Measurements from ENCODE around the gene ZDHHC19.
"Not testable (repeated sequence)": the region's sequence is repeated elsewhere in the genome, so short reads cannot be mapped to it uniquely, and the experiment has no call there.

ZDHHC19 gene, protein sequence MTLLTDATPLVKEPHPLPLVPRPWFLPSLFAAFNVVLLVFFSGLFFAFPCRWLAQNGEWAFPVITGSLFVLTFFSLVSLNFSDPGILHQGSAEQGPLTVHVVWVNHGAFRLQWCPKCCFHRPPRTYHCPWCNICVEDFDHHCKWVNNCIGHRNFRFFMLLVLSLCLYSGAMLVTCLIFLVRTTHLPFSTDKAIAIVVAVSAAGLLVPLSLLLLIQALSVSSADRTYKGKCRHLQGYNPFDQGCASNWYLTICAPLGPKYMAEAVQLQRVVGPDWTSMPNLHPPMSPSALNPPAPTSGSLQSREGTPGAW

DNA sequence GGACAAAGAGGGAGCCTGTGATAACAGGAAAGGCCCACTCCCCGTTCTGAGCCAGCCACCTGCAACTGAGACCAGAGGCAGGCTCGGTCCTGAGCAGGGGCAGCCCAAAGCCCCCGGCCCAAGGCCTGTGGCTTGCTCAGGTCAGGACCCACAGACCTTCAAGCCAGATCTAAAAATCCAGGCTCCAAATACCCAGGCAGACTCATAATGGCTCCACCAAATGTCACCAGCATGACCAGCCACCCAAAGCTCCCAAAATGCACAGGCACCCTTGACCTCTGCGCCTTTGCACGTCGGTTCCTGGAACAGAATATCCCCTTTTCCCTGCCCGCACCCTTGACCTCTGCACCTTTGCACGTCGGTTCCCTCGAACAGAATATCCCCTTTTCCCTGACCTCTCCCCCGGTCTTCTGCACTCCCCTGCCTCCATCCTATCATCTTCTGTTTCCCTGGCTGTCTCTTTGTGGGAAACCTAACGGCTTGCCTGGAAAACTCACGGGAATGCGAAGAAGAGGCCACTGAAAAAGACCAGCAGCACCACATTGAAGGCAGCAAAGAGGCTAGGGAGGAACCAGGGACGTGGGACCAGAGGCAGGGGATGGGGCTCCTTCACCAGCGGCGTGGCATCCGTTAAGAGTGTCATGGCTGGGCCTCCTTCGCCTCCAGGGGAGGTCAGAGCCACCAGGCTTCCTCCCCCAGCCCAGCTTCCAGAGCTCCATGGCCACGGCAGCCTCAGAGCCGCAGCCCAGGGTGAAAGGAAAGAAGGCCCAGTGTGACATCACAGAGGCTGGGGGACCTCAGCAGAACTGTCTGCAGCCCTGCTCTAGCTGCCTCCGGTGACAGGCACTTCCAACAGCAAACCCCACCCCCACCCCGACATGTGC is at the start of gene ZDHHC19:
Gene ZDHHC19 (minus strand): TSS at position 728 of the 884 bp plus-strand sequence. CDS start 85 bp downstream, at position 643.
- DNase-seq (ENCODE audit: low spot score) = no peak

DNA sequence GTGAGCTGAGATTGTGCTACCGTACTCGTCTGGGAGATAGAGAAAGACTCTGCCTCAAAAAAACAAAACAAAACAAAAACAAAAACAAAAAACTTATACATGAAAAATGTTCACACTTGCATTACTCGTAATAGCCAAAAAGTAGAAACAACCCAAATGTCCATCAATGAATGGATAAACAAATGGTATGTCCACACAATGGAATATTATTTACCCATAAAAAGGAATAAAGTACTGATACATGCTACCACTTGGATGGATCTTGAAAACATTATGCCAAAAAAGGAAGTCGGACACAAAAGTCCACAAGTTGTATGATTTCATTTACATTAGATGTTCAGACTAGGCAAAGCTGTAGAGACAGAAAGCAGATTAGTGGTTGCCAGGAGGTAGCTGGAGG is 49.6 kb upstream of the ZDHHC19 start:
- DNase-seq (ENCODE audit: low spot score) = no peak

DNA sequence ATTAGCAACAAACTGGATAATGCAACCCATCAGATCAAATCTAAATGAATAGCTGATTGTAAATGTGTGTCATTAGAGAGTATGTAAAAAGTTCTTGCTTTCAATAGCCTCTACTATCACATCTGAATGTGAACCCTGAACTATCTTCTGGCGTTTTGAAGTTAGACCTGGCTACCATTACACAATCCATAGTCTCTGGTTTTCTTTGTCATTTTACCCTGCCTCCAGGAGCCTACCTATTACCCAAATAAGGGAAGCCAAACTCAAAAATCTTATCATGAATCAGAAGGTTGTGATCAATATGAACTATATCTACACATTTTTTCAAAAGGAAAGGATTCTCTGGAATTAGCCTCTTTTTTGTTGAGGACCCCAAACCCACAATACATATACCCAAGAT is 44.6 kb upstream of the ZDHHC19 start:
- no peak for DNase-seq (ENCODE audit: low spot score)

GRCh38 chr3:196254376-196255283 is 43.4 kb upstream of the ZDHHC19 start:
- DNase-seq (ENCODE audit: low spot score) = no peak

- DNase-seq (ENCODE audit: low spot score) = no peak
These were observed 40.7 kb upstream of the ZDHHC19 start for GRCh38 chr3:196251918-196252317.

DNA sequence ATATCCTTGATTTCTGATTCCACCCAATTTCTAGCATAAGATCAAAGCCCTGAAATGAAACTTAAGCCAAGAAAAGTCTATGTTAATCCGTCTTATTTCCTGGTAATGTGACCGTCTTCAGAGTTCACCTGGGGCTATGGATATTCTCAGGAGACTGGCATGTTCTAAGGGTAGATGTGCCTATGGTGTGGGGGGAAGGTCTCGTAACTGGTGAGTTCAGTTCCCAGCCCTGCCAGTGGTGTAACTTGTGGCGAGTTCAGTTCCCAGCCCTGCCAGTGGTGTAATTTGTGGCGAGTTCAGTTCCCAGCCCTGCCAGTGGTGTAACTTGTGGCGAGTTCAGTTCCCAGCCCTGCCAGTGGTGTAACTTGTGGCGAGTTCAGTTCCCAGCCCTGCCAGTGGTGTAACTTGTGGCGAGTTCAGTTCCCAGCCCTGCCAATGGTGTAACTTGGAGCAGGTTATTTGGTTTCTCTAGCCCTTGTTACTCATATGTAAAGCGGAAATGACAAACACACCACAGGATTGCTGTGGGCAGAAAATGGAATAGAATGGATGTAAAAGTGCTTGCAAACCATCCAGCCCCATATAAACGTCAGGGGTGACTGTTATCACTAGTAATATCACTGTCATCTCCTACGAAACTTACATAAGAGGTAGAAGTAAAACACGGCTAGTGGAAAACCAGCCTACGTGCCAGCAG is 35.6 kb upstream of the ZDHHC19 start:
- no peak for DNase-seq (ENCODE audit: low spot score)

GRCh38 chr3:196244166-196244565 is 33.0 kb upstream of the ZDHHC19 start:
- DNase-seq (ENCODE audit: low spot score) = not testable (repeated sequence)

DNA sequence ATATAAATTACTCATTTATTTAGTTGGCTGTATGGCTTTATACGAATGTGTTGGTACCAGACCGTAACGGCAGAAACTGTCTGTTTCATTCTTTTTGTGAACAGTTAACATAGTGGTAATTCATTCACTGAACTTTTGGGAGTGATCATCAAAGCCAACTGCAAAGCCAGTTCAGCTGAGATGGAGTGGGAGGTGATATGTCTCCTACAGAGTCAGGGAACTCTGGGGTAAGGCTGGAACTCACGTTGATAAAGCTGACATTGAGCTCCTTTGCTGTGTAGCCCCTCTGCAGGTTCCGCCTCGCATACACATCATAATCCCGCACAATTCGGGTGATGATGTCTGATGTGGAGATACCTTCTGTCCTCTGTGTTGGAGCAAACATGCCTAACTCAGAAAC is 30.5 kb upstream of the ZDHHC19 start:
- DNase-seq (ENCODE audit: low spot score) = no peak

DNA sequence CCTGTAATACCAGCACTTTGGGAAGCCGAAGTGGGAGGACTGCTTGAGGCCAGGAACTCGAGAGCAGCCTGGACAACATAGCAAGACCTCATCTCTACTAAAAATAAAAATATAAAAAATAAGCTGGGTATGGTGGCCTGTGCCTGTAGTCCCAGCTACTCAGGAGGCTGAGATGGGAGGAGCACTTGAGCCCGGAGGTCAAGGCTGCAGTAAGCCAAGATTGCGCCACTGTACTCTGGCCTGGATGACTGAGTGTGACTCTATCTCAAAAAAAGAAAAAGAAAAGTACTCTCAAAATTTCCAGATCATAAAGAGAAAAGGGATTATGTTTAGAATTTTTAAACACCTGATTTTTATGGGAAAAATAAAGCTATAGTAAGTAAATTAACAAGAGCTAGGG is 29.2 kb upstream of the ZDHHC19 start:
- no peak for DNase-seq (ENCODE audit: low spot score)

DNA sequence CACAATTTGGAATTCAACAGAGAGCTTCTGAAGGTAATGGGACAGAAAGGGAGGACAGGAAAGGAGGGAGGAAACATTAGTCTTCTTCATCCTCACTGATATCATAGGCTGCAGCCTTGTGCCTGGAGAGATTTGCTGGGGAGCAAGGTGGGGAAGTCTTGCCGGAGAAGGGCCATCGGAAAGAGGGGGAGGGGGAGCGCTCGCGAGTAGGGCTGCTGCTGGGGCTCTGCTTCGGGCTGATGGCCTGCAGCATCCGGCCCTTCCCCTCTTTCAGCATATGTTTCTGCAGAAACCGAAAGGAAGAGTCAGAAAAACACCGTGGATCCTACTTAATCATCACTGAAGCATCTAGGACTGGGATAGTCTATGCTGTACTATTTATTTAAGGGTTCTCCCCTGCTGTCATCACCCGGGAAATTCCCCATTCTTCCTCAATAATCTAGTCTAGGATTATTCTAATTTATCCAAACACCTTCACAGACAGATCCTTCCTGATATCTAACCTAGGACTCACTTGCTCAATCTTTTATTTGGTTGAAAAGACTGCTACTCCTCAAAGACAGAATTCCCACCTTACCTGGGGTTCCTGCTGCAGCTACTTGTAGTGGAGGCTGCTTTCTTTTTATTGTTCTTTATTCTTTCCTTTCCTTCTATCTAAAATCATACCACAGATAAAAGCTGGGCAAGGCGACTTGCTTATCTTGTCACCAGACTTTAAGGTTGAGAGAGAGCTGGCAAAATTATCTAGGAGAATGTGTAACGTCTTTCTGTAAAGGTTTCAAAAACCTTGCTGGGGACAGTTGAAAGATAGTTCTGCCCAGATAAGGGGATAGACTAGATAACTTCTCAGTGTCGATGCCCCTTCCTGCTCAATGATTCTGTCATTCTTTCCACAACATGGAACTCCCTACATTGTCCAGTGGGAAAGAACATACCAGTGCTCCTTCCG is 27.7 kb upstream of the ZDHHC19 start:
- no peak for DNase-seq (ENCODE audit: low spot score)

DNA sequence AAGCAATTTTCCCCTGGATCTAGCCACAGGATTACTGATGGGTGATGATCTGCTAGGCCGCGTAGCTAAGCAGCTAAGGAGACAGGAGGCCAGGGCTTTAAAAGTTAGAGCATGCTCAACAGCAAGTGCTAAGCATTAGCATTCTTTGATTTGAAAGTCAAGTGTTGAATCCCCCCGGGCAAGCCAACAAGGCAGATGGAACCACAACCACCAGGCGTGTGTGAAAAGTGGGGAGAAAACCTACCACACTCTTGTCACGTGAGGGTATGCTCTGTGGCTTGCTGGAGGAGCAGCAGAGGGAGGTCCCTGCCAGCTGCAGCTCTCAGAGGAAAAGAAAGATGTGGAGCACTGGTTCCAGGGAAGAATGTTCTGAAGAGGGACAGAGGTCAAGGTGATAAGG is 26.0 kb upstream of the ZDHHC19 start:
- DNase-seq (ENCODE audit: low spot score) = no peak

GRCh38 chr3:196236223-196236622 is 25.0 kb upstream of the ZDHHC19 start:
- DNase-seq (ENCODE audit: low spot score) = no peak

DNA sequence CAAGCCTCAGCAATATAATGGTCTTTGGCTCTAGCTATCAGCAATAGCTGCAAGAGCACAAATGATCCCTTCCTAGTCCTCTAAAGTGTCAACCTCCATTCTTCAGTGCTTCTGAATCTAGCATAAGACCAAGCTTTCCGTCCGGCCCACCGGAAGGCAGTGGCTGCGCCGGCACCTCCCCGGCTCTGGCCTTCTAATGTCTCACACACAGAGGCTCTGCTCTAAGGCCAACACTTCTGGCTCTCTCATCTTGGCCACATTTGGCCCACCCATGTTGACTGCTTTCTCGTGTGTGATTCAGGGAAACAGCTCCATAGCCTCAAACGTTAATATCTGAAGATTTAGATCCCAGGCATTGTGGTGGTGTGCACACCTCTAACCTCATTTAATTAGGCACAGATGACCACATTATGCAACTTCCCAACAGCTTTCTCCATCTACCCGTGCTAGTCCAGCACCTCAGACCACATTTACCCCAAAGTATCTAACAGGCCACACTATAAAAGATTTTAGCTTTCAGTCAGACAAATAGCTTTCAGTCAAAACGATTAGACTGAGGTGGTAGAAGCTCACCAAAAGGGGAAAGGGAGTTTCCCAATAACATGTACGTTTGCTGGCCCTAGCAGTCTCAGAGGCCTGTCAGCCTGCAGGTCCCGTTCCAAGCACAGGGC is 24.4 kb upstream of the ZDHHC19 start:
- no peak for DNase-seq (ENCODE audit: low spot score)

- DNase-seq (ENCODE audit: low spot score) = no peak
These were observed 21.7 kb upstream of the ZDHHC19 start for GRCh38 chr3:196232882-196233251.

DNA sequence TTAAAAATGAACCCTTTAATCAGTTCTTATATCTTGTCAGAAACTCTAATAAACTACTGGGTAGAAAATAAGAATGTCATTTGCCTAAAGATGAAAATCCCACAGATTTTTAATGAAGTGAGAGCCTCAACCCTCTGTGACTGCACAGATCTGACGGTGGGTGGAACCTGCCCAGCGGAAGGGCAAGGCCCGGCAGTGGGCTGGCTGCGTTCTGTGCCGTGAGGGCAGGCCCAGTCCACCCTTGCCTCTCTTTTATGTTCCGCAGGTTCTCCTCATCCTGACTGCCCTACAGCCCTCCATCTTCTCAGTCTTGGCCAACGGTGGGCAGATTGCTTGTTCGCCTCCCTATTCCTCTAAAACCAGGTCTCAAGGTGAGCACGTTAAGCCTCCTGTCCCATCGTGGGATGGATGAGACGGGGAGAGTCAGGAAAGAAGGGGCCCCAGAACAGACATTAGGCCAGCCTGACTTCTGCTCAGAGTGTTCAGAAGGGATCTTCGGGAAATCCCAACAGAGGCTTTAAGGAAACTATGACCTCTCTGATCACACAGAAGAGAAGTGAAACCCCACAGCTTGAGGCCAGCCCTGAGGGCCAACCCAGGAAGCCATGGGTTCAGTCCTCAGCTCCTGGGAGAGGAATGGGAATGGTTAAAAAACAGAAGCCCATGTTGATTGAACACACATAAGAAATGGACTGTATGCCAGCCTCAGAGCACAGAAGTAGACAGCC is 21.1 kb upstream of the ZDHHC19 start:
- DNase-seq (ENCODE audit: low spot score) = no peak

GRCh38 chr3:196227629-196228493 is 16.7 kb upstream of the ZDHHC19 start:
- no peak for DNase-seq (ENCODE audit: low spot score)

DNA sequence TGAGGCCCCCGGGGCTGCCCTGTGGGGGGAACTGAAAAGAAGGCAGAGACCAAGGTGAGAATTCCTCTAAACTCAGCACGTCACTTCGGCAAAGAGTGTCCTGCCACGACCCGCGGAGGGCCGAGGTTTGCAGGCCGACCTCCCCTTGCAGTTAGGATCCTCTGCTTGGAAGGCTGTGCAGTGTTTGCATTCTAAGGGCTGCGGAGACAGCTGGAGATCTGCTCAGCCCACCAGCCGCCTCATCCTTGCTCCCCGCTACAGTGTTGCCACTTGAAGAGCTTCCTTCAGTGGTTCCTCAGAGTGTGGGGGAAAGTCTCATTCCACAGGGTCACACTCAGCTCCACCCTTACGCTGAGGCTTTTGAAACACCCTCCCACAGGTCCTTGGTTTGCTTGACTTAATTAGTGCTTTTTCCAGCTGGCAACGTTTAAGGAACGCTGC is 15.9 kb upstream of the ZDHHC19 start:
- DNase-seq (ENCODE audit: low spot score) = no peak

DNA sequence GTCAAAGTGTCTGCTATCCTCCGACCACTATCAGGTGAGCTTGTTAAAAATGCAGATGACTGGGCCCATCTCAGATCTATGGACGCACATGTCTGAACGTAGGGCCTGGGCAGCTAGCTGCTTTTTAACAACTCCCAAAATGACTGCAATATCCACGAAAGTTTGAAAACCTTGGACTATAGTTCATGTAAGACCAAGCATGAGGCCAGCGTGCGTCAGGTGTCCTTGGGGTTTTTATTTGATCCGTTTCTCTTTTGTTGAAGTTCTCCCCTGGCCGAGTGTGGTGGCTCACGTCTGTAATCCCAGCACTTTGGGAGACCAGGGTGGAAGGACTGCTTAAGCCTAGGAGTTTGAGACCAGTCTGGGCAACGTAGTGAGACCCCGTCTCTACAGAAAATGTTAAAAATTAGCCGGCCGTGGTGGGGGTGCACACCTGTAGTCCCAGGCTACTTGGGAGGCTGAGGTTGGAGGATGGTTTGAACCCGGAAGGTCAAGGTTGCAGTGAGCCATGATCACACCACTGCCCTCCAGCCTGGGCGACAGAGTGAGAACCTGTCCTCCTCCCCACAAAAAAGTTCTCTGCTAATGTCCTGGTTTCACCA is 14.7 kb upstream of the ZDHHC19 start:
- no peak for DNase-seq (ENCODE audit: low spot score)

Measured in putamen (tissue), 1 donor.